Measurements from ENCODE around the gene CFDP1.

GRCh38 chr16:75460446-75460845 is 27.1 kb upstream of the CFDP1 start:
- TF ChIP-seq CTCF (IDR thresholded peaks at IDR 0.05; ENCODE audit: insufficient read depth, low read length) (no peak), POLR2AphosphoS5 (IDR thresholded peaks at IDR 0.05; ENCODE audit: low read depth) (no peak), GABPA (IDR thresholded peaks at IDR 0.05; ENCODE audit: low read depth) (no peak), REST (IDR thresholded peaks at IDR 0.05; ENCODE audit: insufficient replicate concordance, low read depth) (no peak), SPI1 (IDR thresholded peaks at IDR 0.05; ENCODE audit: borderline replicate concordance, low read depth) (no peak)
